Sigmoid colon (tissue), 4 donors: Measurements from ENCODE around the gene ADCY7.

Experiments
- CTCF ChIP-seq, 4 experiments: fragments of 450-650 bp in 3 of 4; fragments of 200-600 bp in 1 of 4; IDR thresholded peaks; one replicate each; pipeline ENCODE4 v1.5.1; 2016 to 2019; ENCODE audit warnings: antibody characterized with exemption in 4 of 4, mild to moderate bottlenecking in 3 of 4, moderate library complexity in 2 of 4
- EP300 ChIP-seq, 4 donors: sonication (generic); formaldehyde crosslinking; IDR thresholded peaks; one replicate each; pipeline ENCODE4 v1.6.1; 2017; ENCODE audit warnings: antibody characterized with exemption in 4 of 4
- POLR2AphosphoS5 ChIP-seq, 4 donors: sonication (generic); formaldehyde crosslinking; IDR thresholded peaks; one replicate each; pipeline ENCODE4 v1.6.1; 2017; ENCODE audit warnings: antibody characterized with exemption in 4 of 4

- TF ChIP-seq EP300 (IDR thresholded peaks at IDR 0.05) (no peak), CTCF (IDR thresholded peaks at IDR 0.05) (no peak), POLR2AphosphoS5 (IDR thresholded peaks at IDR 0.05) (no peak)
Observed at GRCh38 chr16:50268352-50268751, 2.0 kb downstream of the ADCY7 start.
